ENCODE measurements around the gene VDAC1. TPM values are rescaled to one million over a fixed set of nuclear protein-coding genes. Genes with fewer than 3 reads are reported as not detected.
A peak's percentile ranks its signal among the peaks of the same experiment; 100 is the strongest.

Gene VDAC1
- total RNA-seq, 1 experiment from 2014 or later, result 395 TPM

- Histone ChIP-seq H3K4me1 (ENCODE audit: control insufficient read depth, insufficient read depth, low read length) (peaks cover 37% of the 10 kb centered on the region), H3K9me3 (ENCODE audit: control insufficient read depth, insufficient read depth, low read depth, low read length) (no peaks in the 10 kb centered on the region), H3K4me3 (ENCODE audit: low read depth in 2 of 2, low read length in 2 of 2) (no peak overlapping the region), H3K36me3 (ENCODE audit: control insufficient read depth, insufficient read depth, low read length) (no peaks in the 10 kb centered on the region), H3K27me3 (ENCODE audit: control insufficient read depth, insufficient read depth, low read length) (no peaks in the 10 kb centered on the region), H3K27ac (ENCODE audit: low read length) (peak overlapping the region; percentile 79)
- no TSS peak for BruUV-seq (replicated peaks)
- in situ Hi-C loops (cut with HindIII; ENCODE audit: low pct_unique_long_range_greater_than_20kb, low sequenced_read_pairs) (no loop called here), intact Hi-C loops (cut with micrococcal nuclease; ENCODE audit: unreplicated experiment) (no loop called here)
- ATAC-seq (peak; percentile 14), DNase-seq (ENCODE audit: low read depth, low spot score) (no peak)
- ChIA-PET CTCF (no interaction called here), POLR2A (interaction anchor here (0.7 kb wide), 1 partner anchor 19 kb away, joined by 5 read pairs; no protein-coding TSS in a partner anchor)
- TF ChIP-seq TCF7L2 (IDR thresholded peaks at IDR 0.05; ENCODE audit: low read depth, low read length) (peak; percentile 78), CTCF (IDR thresholded peaks at IDR 0.05) (no peak), POLR2AphosphoS5 (IDR thresholded peaks at IDR 0.05; ENCODE audit: low read depth, low read length) (no peak)
Observed at GRCh38 chr5:134018986-134019316, 14.2 kb upstream of the VDAC1 start.

- peak; percentile 88 for ATAC-seq
- Histone ChIP-seq H3K27ac (ENCODE audit: low read length) (peak overlapping the region; percentile 79), H3K36me3 (ENCODE audit: control insufficient read depth, insufficient read depth, low read length) (no peaks in the 10 kb centered on the region), H3K27me3 (ENCODE audit: control insufficient read depth, insufficient read depth, low read length) (no peaks in the 10 kb centered on the region), H3K4me3 (ENCODE audit: low read depth in 2 of 2, low read length in 2 of 2) (no peak overlapping the region), H3K9me3 (ENCODE audit: control insufficient read depth, insufficient read depth, low read depth, low read length) (no peaks in the 10 kb centered on the region), H3K4me1 (ENCODE audit: control insufficient read depth, insufficient read depth, low read length) (peaks cover 37% of the 10 kb centered on the region)
- in situ Hi-C loops (cut with HindIII; ENCODE audit: low pct_unique_long_range_greater_than_20kb, low sequenced_read_pairs) (no loop called here), intact Hi-C loops (cut with micrococcal nuclease; ENCODE audit: unreplicated experiment) (no loop called here)
- POLR2A ChIA-PET, result interaction anchor here (0.7 kb wide), 1 partner anchor 18 kb away, joined by 5 read pairs; no protein-coding TSS in a partner anchor
- TF ChIP-seq TCF7L2 (IDR thresholded peaks at IDR 0.05; ENCODE audit: low read depth, low read length) (peak; percentile 74; the same call in 1 of the 2 replicates), REST (IDR thresholded peaks at IDR 0.05; ENCODE audit: insufficient read depth in 1 of 2, low read depth in 2 of 2, low read length in 1 of 2) (no peak; a peak in 1 of 4 replicates)
- CTCF ChIA-PET, result no interaction called here
- no TSS peak for BruUV-seq (replicated peaks)
- DNase-seq (ENCODE audit: low read depth, low spot score), result no peak
Observed at GRCh38 chr5:134018154-134018985, 13.6 kb upstream of the VDAC1 start.

- in situ Hi-C loops (cut with HindIII; ENCODE audit: low pct_unique_long_range_greater_than_20kb, low sequenced_read_pairs), result no loop called here
- TF ChIP-seq SIN3A (IDR thresholded peaks at IDR 0.05; ENCODE audit: borderline replicate concordance, insufficient read depth, low read depth, low read length), result no peak
- no peak for TF ChIP-seq POLR2AphosphoS5 (IDR thresholded peaks at IDR 0.05; ENCODE audit: low read depth, low read length)
- no peak for TF ChIP-seq REST (IDR thresholded peaks at IDR 0.05; ENCODE audit: insufficient read depth in 1 of 2, low read depth in 2 of 2, low read length in 1 of 2)
- no peak for TF ChIP-seq CTCF (IDR thresholded peaks at IDR 0.05)
- no peak for TF ChIP-seq TCF7L2 (IDR thresholded peaks at IDR 0.05; ENCODE audit: low read depth, low read length)
- POLR2A ChIA-PET, result interaction anchor here (0.6 kb wide), 1 partner anchor 16 kb away, joined by 3 read pairs; no protein-coding TSS in a partner anchor
- no TSS peak for BruUV-seq (replicated peaks)
- CTCF ChIA-PET, result interaction anchor here (0.7 kb wide), 1 partner anchor 15 kb away, joined by 5 read pairs; no protein-coding TSS in a partner anchor
- Histone ChIP-seq H3K4me1 (ENCODE audit: control insufficient read depth, insufficient read depth, low read length) (peaks cover 19% of the 10 kb centered on the region), H3K27me3 (ENCODE audit: control insufficient read depth, insufficient read depth, low read length) (no peaks in the 10 kb centered on the region; the same call in 1 of the 2 replicates), H3K9me3 (ENCODE audit: control insufficient read depth, insufficient read depth, low read depth, low read length) (no peaks in the 10 kb centered on the region), H3K36me3 (ENCODE audit: control insufficient read depth, insufficient read depth, low read length) (peaks cover 4% of the 10 kb centered on the region; the same call in 1 of the 2 replicates), H3K4me3 (ENCODE audit: low read depth in 2 of 2, low read length in 2 of 2) (no peak overlapping the region), H3K27ac (ENCODE audit: low read length) (peak overlapping the region; percentile 75)
- intact Hi-C loops (cut with micrococcal nuclease; ENCODE audit: unreplicated experiment), result no loop called here
- no peak for ATAC-seq
- no peak for DNase-seq (ENCODE audit: low read depth, low spot score)
Observed at GRCh38 chr5:134008266-134008749, 3.5 kb upstream of the VDAC1 start.
